Rectal smooth muscle tissue (tissue), 1 donor: ENCODE measurements around the gene PRX.
"Not testable (repeated sequence)": the region's sequence is repeated elsewhere in the genome, so short reads cannot be mapped to it uniquely, and the experiment has no call there.

ENCODE experiments used
- H3K27ac ChIP-seq: one replicate; pipeline ENCODE4 v1.7.0; 2013; ENCODE audit warnings: low read depth, low read length, inconsistent platforms
- H3K27me3 ChIP-seq: one replicate; pipeline ENCODE4 v1.7.0; 2013; ENCODE audit warnings: low read length; ENCODE audit not compliant: control insufficient read depth, insufficient read depth
- H3K36me3 ChIP-seq: one replicate; pipeline ENCODE4 v1.7.0; 2013; ENCODE audit warnings: low read length; ENCODE audit not compliant: control insufficient read depth, insufficient read depth
- H3K4me1 ChIP-seq: one replicate; pipeline ENCODE4 v1.7.0; 2013; ENCODE audit warnings: low read length; ENCODE audit not compliant: control insufficient read depth, insufficient read depth
- H3K4me3 ChIP-seq: one replicate; pipeline ENCODE4 v1.7.0; 2013; ENCODE audit warnings: low read length
- H3K9ac ChIP-seq: one replicate; pipeline ENCODE4 v1.7.0; 2013; ENCODE audit warnings: low read length

The PRX gene

GRCh38 chr19:40430242-40430641 is 17.1 kb upstream of the PRX start:
- H3K4me1 ChIP-seq, H3K4me3 ChIP-seq: not testable (repeated sequence)

DNA sequence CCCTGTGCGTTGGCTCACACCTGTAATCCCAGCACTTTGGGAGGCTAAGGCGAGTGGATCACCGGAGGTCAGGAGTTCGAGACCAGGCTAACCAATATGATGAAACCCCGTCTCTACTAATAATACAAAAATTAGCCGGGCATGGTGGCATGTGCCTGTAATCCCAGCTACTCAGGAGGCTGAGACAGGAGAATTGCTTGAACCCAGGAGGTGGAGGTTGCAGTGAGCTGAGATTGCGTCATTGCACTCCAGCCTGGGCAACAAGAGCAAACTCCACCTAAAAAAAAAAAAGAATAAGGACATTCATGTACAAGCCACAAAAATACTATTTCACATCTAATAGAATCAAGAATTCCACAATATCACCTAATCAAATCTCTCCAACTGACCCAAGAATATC is 15.0 kb upstream of the PRX start:
- not testable (repeated sequence) for H3K27ac ChIP-seq, H3K9ac ChIP-seq, H3K36me3 ChIP-seq, H3K4me3 ChIP-seq, H3K27me3 ChIP-seq
- peaks cover 11% of the 10 kb centered on the region for H3K4me1 ChIP-seq

More at GRCh38 chr19:40430242-40430641, 17.1 kb upstream of the PRX start:
- not testable (repeated sequence) for H3K36me3 ChIP-seq, H3K27me3 ChIP-seq, H3K27ac ChIP-seq, H3K9ac ChIP-seq

GRCh38 chr19:40425450-40426287 is 12.5 kb upstream of the PRX start, which contains the start of gene SERTAD1:
SERTAD1 (minus strand) TSS chr19:40425992; CDS start chr19:40423546, 2,446 bp downstream.
- peaks cover 24% of the 10 kb centered on the region for H3K4me1 ChIP-seq

DNA sequence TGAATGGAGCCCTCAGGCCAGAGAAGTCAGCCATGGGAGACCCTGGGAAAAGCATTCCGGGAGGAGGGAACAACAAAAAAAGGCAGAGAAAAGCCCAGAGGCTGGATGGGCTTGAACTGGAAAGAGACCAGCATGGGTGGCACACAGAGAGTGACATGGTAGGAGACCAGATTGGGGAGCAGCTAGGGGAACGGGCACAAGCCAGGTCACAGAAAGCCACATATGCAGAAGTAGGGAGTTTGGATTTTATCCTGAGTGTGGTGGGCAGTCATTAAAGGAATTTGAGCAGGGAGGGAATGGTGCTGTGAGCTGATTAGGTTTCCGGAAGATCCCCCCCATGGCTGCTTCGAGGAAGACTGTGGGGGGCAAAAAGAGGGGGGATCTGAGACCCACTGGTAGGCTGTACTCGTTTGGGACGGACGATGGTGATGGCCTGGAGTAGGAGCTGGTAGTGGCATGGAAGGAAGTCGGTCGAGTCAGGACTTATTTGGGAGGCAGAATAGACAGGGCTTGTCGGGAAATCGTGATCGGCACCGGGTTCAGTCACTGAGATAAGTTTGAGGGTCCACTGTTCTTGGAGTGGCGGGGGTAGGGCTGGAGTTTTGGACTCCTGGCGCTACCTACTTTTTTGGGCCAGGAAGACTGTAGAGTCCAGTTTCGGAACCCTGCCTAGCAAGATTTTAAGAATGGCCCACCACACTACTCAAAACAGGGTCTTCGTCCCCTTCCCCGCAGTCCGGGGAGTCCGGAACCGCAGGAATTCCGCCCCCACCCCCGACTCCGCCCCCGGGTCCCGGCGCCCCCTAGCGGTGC is 11.7 kb upstream of the PRX start:
- no peaks in the 10 kb centered on the region for H3K27me3 ChIP-seq

More at GRCh38 chr19:40425450-40426287, 12.5 kb upstream of the PRX start, which contains the start of gene SERTAD1:
- Histone ChIP-seq H3K27me3 (no peaks in the 10 kb centered on the region), H3K36me3 (no peaks in the 10 kb centered on the region), H3K4me3 (peak within 1 kb of the TSS; percentile 98), H3K27ac (peak within 1 kb of the TSS; percentile 97), H3K9ac (peak within 1 kb of the TSS; percentile 97)

DNA sequence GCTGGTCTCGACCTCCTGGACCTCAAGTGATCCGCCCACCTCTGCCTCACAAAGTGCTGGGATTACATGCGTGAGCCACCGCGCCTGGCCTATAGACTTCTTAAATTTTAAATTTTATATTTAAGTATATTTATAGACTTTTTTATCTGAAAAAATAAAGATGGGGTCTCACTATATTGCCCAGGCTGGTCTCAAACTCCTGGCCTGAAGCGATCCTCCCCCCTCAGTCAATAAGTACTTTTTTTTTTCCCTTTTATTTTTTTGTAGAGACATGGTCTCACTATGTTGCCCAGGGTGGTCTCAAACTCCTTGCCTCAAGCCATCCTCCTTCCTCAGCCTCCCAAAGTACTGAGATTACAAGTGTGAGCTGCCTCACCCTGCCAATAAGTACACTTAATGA is 10.8 kb upstream of the PRX start:
- Histone ChIP-seq H3K27ac (peak overlapping the region; percentile 24), H3K9ac (no peak overlapping the region), H3K27me3 (no peaks in the 10 kb centered on the region), H3K4me3 (no peak overlapping the region), H3K4me1 (peaks cover 24% of the 10 kb centered on the region), H3K36me3 (no peaks in the 10 kb centered on the region)

More for the DNA sequence above, 11.7 kb upstream of the PRX start:
- H3K36me3 ChIP-seq: no peaks in the 10 kb centered on the region
- peaks cover 24% of the 10 kb centered on the region for H3K4me1 ChIP-seq
- peak overlapping the region; percentile 97 for H3K9ac ChIP-seq
- H3K27ac ChIP-seq: peak overlapping the region; percentile 97
- H3K4me3 ChIP-seq: peak overlapping the region; percentile 98

DNA sequence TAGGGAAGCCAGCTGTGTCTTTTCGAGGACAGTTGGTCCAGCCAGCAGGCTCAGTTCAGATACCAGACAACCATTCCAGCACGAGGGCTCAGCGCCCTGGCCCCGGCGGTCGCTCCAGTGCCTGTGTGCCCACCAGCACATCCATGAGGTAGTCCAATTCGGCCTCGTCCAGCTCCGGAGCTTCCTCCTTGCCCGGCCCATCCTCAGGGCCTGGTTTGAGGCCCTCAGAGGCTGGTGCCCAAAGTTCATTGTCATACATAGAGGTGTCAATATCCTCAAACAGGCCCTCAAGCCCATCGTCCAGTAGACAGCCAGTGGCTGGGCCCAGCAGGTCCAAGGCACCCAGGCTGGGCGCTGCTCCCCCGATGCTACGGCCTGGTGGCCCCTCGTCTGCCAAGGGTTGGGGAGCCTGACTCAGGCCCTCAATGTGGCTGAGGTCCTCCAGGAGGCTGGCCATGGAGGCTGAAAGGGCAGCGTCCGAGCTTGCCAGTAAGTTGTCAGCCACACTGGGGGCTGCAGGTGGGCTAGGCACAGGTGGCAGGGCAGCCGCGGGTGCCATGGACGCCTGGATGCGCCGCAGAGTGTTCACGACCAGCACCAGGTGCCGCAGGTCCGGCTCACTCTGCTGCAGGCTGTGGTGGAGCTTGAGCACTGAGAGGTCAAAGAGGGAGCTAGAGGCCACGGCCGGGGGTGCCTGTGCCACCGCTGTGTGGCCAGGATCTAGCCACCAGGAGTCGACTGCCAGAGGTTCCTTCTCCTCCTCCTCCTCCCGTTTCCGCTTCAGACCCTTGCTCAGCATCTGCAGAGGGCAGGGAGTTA is 9.8 kb upstream of the PRX start:
- Histone ChIP-seq H3K9ac (no peak overlapping the region), H3K4me1 (peaks cover 24% of the 10 kb centered on the region), H3K27me3 (no peaks in the 10 kb centered on the region), H3K36me3 (no peaks in the 10 kb centered on the region), H3K4me3 (no peak overlapping the region), H3K27ac (peak overlapping the region; percentile 99)

GRCh38 chr19:40421993-40422747 is 9.0 kb upstream of the PRX start:
- Histone ChIP-seq H3K9ac (no peak overlapping the region), H3K4me1 (peaks cover 24% of the 10 kb centered on the region), H3K36me3 (no peaks in the 10 kb centered on the region), H3K27me3 (no peaks in the 10 kb centered on the region), H3K27ac (peak overlapping the region; percentile 99), H3K4me3 (no peak overlapping the region)

DNA sequence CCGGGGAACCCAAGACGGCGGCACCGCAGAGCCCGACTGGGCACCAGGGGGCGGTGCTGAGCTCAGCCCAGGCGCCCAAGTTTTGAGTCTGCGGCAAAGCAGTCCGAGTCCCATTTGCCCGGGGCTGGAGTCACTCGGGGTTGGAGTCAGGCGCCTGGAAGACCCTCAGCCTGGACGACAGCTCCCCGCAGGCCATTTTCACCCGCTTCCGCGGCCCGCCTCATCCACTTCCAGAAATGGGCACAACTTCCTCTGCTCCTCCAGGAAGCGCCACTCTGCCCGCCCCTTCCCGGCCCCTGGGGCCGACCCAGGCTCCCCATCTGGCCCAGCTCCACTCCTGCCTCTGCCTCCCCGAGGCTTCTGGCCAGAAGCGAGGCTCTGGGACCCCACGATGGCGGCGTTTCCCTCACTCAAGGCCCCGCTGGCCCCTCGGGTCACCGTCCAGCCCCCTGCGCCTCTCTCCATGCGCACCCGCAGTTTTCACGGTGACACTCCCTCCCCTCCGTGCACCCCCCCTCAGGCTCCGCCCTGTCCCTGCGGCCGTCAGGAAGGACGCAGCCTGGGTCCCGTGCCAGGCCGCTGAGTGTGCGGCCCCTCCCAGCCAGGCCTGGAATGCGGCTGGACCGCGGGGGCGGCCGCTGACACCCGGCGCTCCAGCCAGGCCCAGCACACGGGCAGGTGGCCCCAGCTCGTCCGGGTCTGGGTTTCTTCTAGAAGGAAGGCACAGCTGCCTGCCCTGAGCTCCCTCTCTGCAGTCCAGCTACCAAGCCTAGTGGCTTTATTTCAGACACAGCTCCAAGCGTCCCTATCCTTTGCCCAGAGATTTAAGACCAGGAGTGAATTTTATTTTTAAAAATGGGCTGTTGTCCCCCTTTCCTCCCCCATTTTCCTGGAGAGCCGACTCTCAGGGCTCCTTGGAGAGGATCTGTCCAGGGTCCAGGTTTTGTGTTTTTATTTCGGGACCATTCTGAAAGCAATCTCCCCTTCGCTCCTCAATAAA is 7.9 kb upstream of the PRX start:
- H3K4me3 ChIP-seq: peak overlapping the region; percentile 86
- H3K36me3 ChIP-seq: no peaks in the 10 kb centered on the region
- H3K27ac ChIP-seq: peak overlapping the region; percentile 99
- H3K4me1 ChIP-seq: peaks cover 24% of the 10 kb centered on the region
- no peaks in the 10 kb centered on the region for H3K27me3 ChIP-seq
- H3K9ac ChIP-seq: peak overlapping the region; percentile 94

DNA sequence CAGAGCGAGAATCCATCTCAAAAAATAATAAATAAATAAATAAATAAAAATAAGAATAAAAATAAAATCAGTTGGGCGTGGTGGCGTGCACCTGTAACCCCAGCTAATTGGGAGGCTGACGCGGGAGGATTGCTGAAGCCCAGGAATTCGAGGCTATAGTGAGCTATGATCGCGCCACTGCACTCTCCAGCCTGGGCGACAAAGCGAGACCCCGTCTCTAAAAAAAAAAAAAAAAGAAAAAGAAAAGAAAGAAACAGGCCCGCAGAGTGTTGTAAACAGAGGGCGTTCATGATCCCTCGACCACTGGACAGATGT is 7.2 kb upstream of the PRX start:
- peak overlapping the region; percentile 94 for H3K9ac ChIP-seq
- H3K36me3 ChIP-seq: no peaks in the 10 kb centered on the region
- no peaks in the 10 kb centered on the region for H3K27me3 ChIP-seq
- H3K4me3 ChIP-seq: peak overlapping the region; percentile 86
- peak overlapping the region; percentile 99 for H3K27ac ChIP-seq
- H3K4me1 ChIP-seq: peaks cover 24% of the 10 kb centered on the region

DNA sequence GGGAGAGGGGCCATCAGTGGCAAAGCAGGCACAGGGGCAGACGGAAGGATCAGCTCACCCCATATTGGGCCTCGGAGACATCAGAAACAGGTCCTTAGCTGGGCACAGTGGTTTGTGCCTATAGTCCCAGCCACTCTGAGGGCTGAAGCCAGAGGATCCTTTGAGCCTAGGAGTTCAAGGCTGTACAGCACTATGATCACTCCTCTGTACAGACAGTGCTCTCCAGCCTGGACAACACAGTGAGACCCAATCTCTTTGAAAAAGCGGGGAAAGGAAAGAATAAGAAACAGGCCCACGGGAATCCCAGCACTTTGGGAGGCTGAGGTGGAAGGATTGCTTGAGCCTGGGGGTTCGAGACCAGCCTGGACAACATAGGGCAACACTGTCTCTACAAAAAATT is 6.6 kb upstream of the PRX start:
- no peak overlapping the region for H3K9ac ChIP-seq
- no peak overlapping the region for H3K4me3 ChIP-seq
- no peaks in the 10 kb centered on the region for H3K36me3 ChIP-seq
- H3K27ac ChIP-seq: no peak overlapping the region
- H3K27me3 ChIP-seq: no peaks in the 10 kb centered on the region
- H3K4me1 ChIP-seq: peaks cover 21% of the 10 kb centered on the region
